Stimulated activated CD4-positive, alpha-beta T cell treated with anti-CD3 and anti-CD28 coated beads, Interleukin-4, amount 100 ng/mL, for 48 hours (primary cell): Measurements from ENCODE around the gene MICAL3.

Experiments used
- DNase-seq, 2 donors: peaks; one replicate each; pipeline ENCODE4 v3.0.0-alpha.2; 2020; ENCODE audit warnings: low read depth in 2 of 2

MICAL3 gene

GRCh38 chr22:17794726-17795542 lies 229.4 kb downstream of the MICAL3 start:
- no peak for DNase-seq

DNA sequence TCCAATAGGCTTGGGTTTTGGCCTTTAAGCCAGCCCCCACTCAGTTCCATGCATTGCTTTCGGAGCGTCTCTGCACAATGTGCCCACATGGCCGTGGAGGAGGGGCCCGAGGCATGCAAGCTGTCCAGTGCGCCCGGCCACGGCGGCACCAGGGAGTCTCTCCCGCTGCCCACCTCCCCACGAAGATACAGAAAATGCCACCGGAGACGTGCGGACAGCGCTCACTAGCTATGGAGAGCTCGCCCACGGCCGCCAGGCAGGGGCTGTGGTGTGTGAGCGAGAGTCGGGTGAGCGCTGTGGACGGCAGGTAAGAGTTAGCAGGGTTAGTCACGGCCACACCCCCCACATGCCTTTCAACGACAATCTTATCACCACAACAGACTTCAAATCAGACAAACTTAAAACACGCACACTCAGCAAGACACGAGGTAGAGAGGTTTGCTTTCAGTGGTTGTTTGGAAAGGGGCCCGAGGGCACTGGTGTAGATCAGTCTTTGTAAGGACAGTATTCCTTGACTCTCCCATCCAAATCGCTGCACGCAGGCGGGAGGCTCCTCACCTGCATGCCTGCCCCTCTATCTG lies 231.4 kb downstream of the MICAL3 start:
- DNase-seq, result no peak

DNA sequence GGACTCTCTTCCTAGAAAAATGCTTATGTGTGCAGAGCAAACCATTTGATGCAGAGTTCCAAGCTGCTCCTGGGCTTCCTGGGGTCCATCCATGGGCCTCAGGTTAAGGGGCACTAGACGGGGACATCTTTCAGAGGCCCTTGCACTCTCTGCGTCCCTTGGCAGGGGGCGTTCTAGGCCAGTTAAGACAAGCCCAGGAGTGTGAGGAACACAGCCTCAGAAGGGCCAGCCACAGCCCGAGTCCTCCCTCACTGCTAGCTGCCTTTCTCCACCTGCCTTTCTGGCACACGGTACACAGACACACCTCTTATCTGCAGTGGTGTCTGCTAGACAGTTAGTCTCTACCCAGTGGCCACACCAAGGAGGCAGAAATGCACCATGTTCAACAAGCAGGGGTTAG lies 232.1 kb downstream of the MICAL3 start:
- DNase-seq, result no peak

DNA sequence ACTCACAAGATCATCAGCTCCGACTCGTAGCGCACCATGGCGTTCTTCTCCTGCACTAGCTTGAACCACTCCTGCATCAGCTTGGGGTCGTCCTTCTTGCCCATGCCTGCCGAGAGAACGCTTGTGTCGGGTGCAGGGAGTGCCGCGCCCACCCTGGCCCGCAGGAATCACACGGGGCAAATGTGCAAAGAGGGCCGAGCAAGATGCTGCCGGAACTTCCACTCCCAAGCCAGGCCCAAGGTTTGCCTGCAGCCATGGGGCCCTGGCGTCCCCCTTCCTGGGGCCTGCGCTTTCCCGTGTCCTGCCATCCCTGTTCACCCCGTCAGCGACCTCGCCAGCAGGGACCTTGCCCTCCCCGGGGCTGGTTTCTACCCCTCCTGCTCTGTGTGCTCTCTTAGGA lies 233.2 kb downstream of the MICAL3 start:
- no peak for DNase-seq

DNA sequence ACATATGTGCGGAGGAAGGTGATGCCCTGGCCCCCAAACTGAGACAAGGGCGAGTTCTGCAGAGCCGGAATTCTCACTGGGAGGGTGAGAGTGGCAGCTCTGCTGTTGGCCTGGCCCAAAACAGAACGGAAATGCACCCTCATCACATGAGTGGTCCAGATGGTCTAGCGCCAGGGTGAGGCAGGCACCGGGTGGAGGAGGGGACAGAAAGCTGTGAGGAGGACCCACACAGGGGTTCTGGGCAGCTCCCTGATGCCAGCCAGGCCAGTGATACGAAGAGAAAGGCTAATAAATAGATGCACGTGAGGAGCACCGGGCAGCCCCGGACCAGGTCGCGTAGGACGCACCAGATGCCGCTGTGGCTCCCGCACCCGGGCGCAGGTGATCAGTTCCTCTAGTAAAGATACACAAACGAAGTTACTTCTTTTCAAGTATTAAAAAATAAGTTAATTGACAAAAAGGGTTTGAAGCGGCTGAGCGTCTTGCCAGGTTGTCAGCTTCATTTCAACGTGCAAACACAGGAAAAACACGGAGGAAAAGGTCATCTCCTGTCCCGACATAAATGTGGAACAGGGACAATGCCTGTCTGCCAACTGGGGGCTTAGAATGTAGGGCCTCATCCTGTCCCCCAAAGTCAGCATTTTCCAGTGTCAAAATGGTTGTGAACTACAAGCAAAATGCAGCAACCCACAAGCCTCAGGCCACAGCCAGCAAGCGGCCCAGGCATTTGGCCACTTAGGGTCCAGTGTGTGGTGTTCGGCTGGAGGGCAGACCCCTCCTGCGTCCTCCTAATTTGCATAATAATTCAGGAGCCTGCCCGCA lies 234.8 kb downstream of the MICAL3 start:
- no peak for DNase-seq

DNA sequence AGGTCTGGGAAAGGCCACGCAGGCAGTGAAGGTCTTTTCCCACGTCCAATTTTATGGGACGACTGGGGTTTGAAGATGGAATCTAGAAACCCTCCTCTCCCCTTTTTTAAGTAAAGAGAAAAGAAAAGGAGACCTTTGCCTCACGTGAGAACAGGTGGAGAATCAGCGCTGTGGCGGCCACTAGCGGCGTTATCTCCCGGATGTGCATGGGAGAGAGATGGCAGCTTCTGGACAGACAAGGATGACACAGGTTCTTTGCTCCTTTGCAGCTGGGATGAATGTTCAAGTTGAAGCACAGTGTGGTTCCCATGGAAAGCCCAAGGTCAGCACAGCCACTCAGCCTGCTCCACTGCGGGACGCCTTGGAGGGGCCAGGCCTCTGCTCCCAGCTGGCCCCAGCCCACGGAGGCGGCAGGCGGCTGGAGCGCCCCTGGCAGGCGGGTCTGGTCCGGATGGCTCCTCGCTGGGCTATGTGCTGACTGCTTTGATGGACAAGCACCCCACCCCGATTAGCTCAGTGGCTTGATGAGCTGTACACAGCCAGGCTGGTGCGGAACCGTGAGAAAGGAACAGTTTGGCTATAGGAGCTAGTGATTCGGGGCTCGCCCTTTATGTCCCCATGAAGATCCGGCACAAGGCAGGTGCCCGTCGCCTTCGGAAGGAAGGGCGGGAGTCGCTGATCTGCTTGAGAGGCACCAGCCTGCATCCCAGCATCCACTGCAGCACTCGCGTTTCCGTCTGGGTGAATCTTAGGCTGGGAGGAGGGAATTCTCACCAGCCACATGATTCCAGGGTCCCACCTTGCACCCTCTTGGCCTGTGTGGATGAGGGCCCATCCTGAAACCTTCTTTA lies 235.6 kb downstream of the MICAL3 start:
- DNase-seq, result no peak

DNA sequence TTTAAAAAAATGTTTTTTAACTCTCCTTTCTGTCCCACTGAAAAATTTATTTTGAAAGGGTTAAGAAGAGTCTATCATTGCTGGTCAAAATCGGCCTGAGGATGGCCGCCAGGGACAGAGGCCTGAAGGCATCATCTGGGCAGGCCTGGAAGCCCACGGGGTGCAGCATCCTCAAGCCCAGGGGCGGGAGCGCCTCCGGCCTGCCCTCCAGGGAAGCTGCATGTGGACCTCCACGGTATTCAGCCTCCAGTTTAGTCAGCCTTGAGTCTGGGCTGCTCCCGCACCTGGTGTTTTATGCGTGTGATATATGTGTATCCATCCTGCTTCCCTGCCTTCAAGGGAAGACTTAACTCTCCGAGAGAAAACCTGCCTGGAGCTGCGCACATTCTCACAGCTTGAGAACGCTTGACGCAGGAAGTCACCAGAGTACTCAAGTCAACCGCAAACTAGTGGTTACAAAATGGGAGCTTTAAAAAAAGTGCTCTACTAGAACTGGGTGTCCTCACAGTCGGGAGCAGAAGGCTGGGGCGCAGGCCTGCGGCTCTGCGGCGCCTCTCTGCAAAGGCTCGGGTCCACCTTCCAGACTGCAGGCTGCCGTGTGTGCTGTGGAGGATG lies 236.5 kb downstream of the MICAL3 start:
- DNase-seq, result no peak

DNA sequence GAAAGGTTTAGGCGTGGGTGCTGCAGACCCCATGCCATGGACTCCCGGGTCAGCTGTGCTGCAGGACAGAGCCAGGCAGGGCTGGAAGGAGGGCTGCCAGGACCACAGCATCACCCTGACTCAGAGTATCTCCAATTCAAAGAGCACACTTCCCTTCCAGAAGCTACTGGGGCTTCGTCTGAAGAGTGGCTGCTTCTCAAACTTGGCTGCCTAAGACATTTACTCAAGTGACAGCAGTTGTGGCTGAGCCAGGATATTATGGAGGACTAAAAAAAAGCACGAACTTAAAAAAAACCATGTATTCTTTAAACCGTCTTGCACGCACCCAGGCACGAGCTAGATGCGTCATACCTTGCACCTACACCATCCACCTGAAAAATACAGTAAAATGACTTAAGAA lies 237.1 kb downstream of the MICAL3 start:
- DNase-seq, result no peak

- DNase-seq, result no peak
Measured at GRCh38 chr22:17786435-17787161, 237.8 kb downstream of the MICAL3 start.

- DNase-seq, result peak; percentile 67 to 73
Measured at GRCh38 chr22:17785185-17786184, 238.9 kb downstream of the MICAL3 start.

DNA sequence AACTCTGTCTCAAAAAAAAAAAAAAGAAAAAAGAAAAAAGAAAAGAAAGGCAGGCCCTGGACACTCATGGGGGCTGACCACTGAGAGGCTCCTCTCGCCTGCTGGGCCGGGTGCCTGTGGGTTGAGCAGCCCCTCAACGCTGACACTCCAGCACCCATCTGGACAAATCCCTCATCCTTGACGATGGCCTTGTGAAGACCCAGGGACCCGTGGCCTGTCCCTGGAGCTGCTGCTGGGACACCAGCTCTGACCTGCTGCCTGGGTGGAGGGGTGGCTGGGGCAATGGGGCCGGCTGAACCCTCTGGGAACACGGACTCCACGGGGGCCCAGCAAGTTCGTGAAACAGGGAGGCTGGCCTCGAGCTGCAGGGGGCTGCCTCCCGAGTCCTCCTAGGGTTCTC lies 239.6 kb downstream of the MICAL3 start:
- DNase-seq, result no peak

- no peak for DNase-seq
Measured at GRCh38 chr22:17783773-17784480, 240.4 kb downstream of the MICAL3 start.

GRCh38 chr22:17783312-17783711 lies 241.0 kb downstream of the MICAL3 start:
- DNase-seq, result no peak

DNA sequence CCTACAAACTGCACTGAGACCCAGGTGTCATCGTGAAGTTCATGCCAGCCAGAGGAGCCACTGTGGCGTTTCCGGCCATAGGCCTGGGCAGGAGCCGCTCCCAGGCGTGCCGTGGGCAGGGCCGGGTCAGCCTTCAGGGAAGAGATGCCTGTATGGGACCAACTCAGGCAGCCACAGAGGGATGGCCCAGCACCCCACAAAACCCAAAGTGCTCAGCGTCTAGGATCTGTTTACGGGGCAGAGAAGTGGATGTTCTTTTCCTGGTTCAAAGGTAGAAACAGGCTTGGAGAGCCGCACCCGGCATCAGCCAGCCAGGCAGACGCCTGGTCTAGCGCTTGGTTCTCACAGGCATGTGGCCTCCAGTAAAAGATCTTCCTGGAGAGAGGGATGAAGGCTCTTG lies 241.7 kb downstream of the MICAL3 start:
- DNase-seq, result no peak

GRCh38 chr22:17782158-17782557 lies 242.2 kb downstream of the MICAL3 start:
- no peak for DNase-seq

- DNase-seq, result peak in 1 of 2 donors; percentile 36
Measured at GRCh38 chr22:17781319-17782031, 242.9 kb downstream of the MICAL3 start.

- DNase-seq, result no peak
Measured at GRCh38 chr22:17780741-17781318, 243.5 kb downstream of the MICAL3 start.
